ENCODE measurements around the gene SYCP1. TPM values are rescaled to one million over a fixed set of nuclear protein-coding genes. Genes with fewer than 3 reads are reported as not detected.

The SYCP1 gene
- total and polyA plus RNA-seq, 2 of the 8 experiments (the other 6 are each of a cell fraction or from before 2014, with no cell fraction given): 0.11 to 0.26 TPM

DNA sequence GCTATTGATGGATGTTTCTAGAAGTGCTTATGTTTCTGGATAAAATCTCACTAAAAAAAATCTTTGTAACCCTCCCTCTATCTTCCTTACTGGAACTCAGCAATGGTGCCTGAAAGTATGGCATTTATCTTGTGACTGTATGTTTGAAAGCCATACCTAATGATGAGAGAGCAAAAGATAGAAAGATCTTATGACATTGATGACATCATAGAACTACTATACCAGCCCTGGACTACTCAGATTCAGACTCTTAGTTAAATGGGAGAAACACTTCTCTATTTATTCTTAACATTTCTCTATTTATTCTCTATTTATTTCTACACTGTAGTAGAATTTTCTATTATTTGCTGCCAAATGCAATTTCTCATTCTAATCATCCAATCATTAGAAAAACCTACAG, 32.7 kb upstream of the SYCP1 start (continued):
- TF ChIP-seq, protein P1, sequence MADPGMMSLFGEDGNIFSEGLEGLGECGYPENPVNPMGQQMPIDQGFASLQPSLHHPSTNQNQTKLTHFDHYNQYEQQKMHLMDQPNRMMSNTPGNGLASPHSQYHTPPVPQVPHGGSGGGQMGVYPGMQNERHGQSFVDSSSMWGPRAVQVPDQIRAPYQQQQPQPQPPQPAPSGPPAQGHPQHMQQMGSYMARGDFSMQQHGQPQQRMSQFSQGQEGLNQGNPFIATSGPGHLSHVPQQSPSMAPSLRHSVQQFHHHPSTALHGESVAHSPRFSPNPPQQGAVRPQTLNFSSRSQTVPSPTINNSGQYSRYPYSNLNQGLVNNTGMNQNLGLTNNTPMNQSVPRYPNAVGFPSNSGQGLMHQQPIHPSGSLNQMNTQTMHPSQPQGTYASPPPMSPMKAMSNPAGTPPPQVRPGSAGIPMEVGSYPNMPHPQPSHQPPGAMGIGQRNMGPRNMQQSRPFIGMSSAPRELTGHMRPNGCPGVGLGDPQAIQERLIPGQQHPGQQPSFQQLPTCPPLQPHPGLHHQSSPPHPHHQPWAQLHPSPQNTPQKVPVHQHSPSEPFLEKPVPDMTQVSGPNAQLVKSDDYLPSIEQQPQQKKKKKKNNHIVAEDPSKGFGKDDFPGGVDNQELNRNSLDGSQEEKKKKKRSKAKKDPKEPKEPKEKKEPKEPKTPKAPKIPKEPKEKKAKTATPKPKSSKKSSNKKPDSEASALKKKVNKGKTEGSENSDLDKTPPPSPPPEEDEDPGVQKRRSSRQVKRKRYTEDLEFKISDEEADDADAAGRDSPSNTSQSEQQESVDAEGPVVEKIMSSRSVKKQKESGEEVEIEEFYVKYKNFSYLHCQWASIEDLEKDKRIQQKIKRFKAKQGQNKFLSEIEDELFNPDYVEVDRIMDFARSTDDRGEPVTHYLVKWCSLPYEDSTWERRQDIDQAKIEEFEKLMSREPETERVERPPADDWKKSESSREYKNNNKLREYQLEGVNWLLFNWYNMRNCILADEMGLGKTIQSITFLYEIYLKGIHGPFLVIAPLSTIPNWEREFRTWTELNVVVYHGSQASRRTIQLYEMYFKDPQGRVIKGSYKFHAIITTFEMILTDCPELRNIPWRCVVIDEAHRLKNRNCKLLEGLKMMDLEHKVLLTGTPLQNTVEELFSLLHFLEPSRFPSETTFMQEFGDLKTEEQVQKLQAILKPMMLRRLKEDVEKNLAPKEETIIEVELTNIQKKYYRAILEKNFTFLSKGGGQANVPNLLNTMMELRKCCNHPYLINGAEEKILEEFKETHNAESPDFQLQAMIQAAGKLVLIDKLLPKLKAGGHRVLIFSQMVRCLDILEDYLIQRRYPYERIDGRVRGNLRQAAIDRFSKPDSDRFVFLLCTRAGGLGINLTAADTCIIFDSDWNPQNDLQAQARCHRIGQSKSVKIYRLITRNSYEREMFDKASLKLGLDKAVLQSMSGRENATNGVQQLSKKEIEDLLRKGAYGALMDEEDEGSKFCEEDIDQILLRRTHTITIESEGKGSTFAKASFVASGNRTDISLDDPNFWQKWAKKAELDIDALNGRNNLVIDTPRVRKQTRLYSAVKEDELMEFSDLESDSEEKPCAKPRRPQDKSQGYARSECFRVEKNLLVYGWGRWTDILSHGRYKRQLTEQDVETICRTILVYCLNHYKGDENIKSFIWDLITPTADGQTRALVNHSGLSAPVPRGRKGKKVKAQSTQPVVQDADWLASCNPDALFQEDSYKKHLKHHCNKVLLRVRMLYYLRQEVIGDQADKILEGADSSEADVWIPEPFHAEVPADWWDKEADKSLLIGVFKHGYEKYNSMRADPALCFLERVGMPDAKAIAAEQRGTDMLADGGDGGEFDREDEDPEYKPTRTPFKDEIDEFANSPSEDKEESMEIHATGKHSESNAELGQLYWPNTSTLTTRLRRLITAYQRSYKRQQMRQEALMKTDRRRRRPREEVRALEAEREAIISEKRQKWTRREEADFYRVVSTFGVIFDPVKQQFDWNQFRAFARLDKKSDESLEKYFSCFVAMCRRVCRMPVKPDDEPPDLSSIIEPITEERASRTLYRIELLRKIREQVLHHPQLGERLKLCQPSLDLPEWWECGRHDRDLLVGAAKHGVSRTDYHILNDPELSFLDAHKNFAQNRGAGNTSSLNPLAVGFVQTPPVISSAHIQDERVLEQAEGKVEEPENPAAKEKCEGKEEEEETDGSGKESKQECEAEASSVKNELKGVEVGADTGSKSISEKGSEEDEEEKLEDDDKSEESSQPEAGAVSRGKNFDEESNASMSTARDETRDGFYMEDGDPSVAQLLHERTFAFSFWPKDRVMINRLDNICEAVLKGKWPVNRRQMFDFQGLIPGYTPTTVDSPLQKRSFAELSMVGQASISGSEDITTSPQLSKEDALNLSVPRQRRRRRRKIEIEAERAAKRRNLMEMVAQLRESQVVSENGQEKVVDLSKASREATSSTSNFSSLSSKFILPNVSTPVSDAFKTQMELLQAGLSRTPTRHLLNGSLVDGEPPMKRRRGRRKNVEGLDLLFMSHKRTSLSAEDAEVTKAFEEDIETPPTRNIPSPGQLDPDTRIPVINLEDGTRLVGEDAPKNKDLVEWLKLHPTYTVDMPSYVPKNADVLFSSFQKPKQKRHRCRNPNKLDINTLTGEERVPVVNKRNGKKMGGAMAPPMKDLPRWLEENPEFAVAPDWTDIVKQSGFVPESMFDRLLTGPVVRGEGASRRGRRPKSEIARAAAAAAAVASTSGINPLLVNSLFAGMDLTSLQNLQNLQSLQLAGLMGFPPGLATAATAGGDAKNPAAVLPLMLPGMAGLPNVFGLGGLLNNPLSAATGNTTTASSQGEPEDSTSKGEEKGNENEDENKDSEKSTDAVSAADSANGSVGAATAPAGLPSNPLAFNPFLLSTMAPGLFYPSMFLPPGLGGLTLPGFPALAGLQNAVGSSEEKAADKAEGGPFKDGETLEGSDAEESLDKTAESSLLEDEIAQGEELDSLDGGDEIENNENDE (IDR thresholded peaks at IDR 0.05; ENCODE audit: insufficient replicate concordance, low read length): no peak
- no peak for TF ChIP-seq EP300 (IDR thresholded peaks at IDR 0.05; ENCODE audit: borderline replicate concordance in 1 of 2, low read depth in 2 of 2, low read length in 2 of 2)
- TF ChIP-seq PHF8 (conservative IDR thresholded peaks at IDR 0.05; ENCODE audit: low read depth, low read length): no peak
- TF ChIP-seq SP4 (IDR thresholded peaks at IDR 0.05; ENCODE audit: low read length): no peak
- TF ChIP-seq RBBP5 (IDR thresholded peaks at IDR 0.05; ENCODE audit: borderline replicate concordance, low read depth, low read length): no peak
- TF ChIP-seq EGR1 (IDR thresholded peaks at IDR 0.05; ENCODE audit: borderline replicate concordance, low read depth, low read length): no peak
- no peak for TF ChIP-seq SAP30 (IDR thresholded peaks at IDR 0.05; ENCODE audit: insufficient read depth, insufficient replicate concordance, low read length)
- TF ChIP-seq, protein P2, sequence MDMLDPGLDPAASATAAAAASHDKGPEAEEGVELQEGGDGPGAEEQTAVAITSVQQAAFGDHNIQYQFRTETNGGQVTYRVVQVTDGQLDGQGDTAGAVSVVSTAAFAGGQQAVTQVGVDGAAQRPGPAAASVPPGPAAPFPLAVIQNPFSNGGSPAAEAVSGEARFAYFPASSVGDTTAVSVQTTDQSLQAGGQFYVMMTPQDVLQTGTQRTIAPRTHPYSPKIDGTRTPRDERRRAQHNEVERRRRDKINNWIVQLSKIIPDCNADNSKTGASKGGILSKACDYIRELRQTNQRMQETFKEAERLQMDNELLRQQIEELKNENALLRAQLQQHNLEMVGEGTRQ (IDR thresholded peaks at IDR 0.05; ENCODE audit: low read length): no peak
- no peak for TF ChIP-seq SIX5 (IDR thresholded peaks at IDR 0.05; ENCODE audit: low read depth, low read length)
- no peak for TF ChIP-seq TAF7 (optimal IDR thresholded peaks at IDR 0.05; ENCODE audit: borderline replicate concordance, low read depth, low read length)
- no peak for TF ChIP-seq TAF1 (IDR thresholded peaks at IDR 0.05; ENCODE audit: low read depth, low read length)
